ENCODE data around the gene LRSAM1. TPM values are rescaled to one million over a fixed set of nuclear protein-coding genes. Genes with fewer than 3 reads are reported as not detected.

The LRSAM1 gene
- total and polyA plus RNA-seq, 2 of the 8 experiments (the other 6 are each of a cell fraction or from before 2014, with no cell fraction given): 9.7 to 18.3 TPM

GRCh38 chr9:127543973-127544533 lies 92.7 kb downstream of the LRSAM1 start:
- Histone ChIP-seq H3K4me2 (ENCODE audit: insufficient read depth in 1 of 2, low read depth in 2 of 2, low read length in 2 of 2) (no peak overlapping the region), H4K5ac (ENCODE audit: insufficient read length, low read depth, low read length) (no peak overlapping the region), H2BK5ac (ENCODE audit: low read depth, low read length) (no peak overlapping the region; the same call in 1 of the 2 replicates), H3K56ac (replicated peaks; ENCODE audit: insufficient read length, low read depth, low read length) (no peak overlapping the region), H3K79me1 (ENCODE audit: low read depth, low read length) (peaks cover 37% of the 10 kb centered on the region), H3K9ac (replicated peaks in 1 of 4; ENCODE audit: extremely low read depth in 1 of 4, low read depth in 3 of 4, low read length in 3 of 4) (no peak overlapping the region), H2BK20ac (ENCODE audit: low read length) (0 out of 2 replicates have a peak overlapping the region, but pooled peaks have one; percentile 34), H3K4me3 (ENCODE audit: extremely low read depth in 1 of 4, insufficient read depth in 2 of 4, low read depth in 3 of 4, low read length in 4 of 4) (no peak overlapping the region), H4K20me1 (replicated peaks in 1 of 2; ENCODE audit: control insufficient read depth in 1 of 2, insufficient read depth in 2 of 2, low read length in 2 of 2) (peaks cover 8 to 17% of the 10 kb centered on the region in 2 experiments), H4K91ac (replicated peaks; ENCODE audit: insufficient read length, low read length) (no peak overlapping the region), H2BK120ac (replicated peaks; ENCODE audit: low read depth, low read length) (no peak overlapping the region), H3K4ac (replicated peaks; ENCODE audit: insufficient read length, low read depth, low read length) (no peak overlapping the region), H3K23me2 (ENCODE audit: low read depth, low read length) (peaks cover 2% of the 10 kb centered on the region; the same call in 1 of the 2 replicates), H2BK12ac (ENCODE audit: low read depth, low read length) (no peak overlapping the region), H2BK15ac (ENCODE audit: low read length) (no peak overlapping the region), H3K27me3 (replicated peaks in 1 of 4; ENCODE audit: control insufficient read depth in 3 of 4, extremely low read depth in 1 of 4, insufficient read depth in 3 of 4, low read length in 3 of 4) (no peaks in the 10 kb centered on the region), H3K36me3 (ENCODE audit: control insufficient read depth in 2 of 4, insufficient read depth in 4 of 4, low read length in 3 of 4) (no peaks in the 10 kb centered on the region), H3K4me1 (replicated peaks in 1 of 4; ENCODE audit: control insufficient read depth in 3 of 4, insufficient read depth in 4 of 4, low read length in 3 of 4) (peaks cover 0 to 21% (median 8%) of the 10 kb centered on the region in 4 experiments; a peak in 5 of 7 replicates), H3K14ac (ENCODE audit: insufficient read length) (no peak overlapping the region), H2AFZ (ENCODE audit: low read length) (no peak overlapping the region), H3K23ac (ENCODE audit: insufficient read length) (no peak overlapping the region), H3K18ac (ENCODE audit: extremely low read depth, low read length) (no peak overlapping the region), H4K8ac (ENCODE audit: extremely low read depth, insufficient read depth, low read length) (no peak overlapping the region), H2AK5ac (ENCODE audit: low read depth, low read length) (no peak overlapping the region), H3K9me3 (ENCODE audit: insufficient read depth in 2 of 2, low read depth in 1 of 2, low read length in 1 of 2) (no peaks in the 10 kb centered on the region), H3K79me2 (ENCODE audit: control insufficient read depth in 1 of 2, insufficient read depth in 2 of 2, low read length in 2 of 2) (peaks cover 0 to 38% of the 10 kb centered on the region in 2 experiments; a peak in 2 of 4 replicates), H3K27ac (ENCODE audit: low read depth, low read length) (no peak overlapping the region)
- ChIA-PET CTCF (ENCODE audit: partially characterized antibody) (interaction anchor here (0.8 to 3.3 kb wide), 9 partner anchors 11 to 46 kb away, joined by 3 to 22 read pairs (median 4); no protein-coding TSS in a partner anchor), POLR2A (ENCODE audit: partially characterized antibody) (interaction anchor here (0.8 to 1.5 kb wide), 3 partner anchors 11 to 18 kb away, joined by 3 to 5 read pairs (median 3); no protein-coding TSS in a partner anchor)
- no peak for DNase-seq (ENCODE audit: low read depth in 1 of 2, low spot score in 2 of 2)
- TF ChIP-seq KDM1A (IDR thresholded peaks at IDR 0.05; ENCODE audit: borderline replicate concordance, low read length) (0 out of 2 replicates have a peak, but pooled peaks have one; percentile 32), BCL11A (IDR thresholded peaks at IDR 0.05; ENCODE audit: low read depth in 2 of 2, low read length in 2 of 2) (no peak), RBBP5 (IDR thresholded peaks at IDR 0.05; ENCODE audit: borderline replicate concordance, low read depth, low read length) (no peak), NANOG (IDR thresholded peaks at IDR 0.05; ENCODE audit: insufficient read depth, low read depth, low read length, poor library complexity, severe bottlenecking) (no peak)
- WGBS, 2 experiments (ENCODE audit: extremely low coverage in 1 of 2, insufficient coverage in 1 of 2, insufficient read length in 1 of 2, insufficient replicate concordance in 2 of 2, low coverage in 1 of 2, low lambda C conversion rate in 2 of 2, missing lambda C conversion rate in 1 of 2): 93% methylated on average over 6 of the region's 6 CpGs; no CpG with 5 or more reads in 1 of the 2 experiments
- FAIRE-seq: no peak

Measured in H1 (cell line).